DND-41 (cell line): ENCODE data around the gene GTPBP6.

ENCODE experiments used
- ATAC-seq: fragments of 200-7000 bp; cut with Tn5 transposase; 3 replicates; pipeline ENCODE4 v1.9.1; 2021; ENCODE audit warnings: low read depth; ENCODE audit not compliant: insufficient read depth
- DNase-seq: peaks from one replicate; pipeline ENCODE4 v3.0.0-alpha.2; 2020
- H2AFZ ChIP-seq: 2 replicates; pipeline ENCODE4 v1.6.0; 2012; ENCODE audit warnings: low read depth, low read length
- H3K27ac ChIP-seq: 2 replicates; pipeline ENCODE4 v1.5.1; 2012; ENCODE audit warnings: low read length, inconsistent platforms
- H3K27me3 ChIP-seq: fragments of 200-600 bp; sonication (generic); 2 replicates; pipeline ENCODE4 v1.6.0; 2012; ENCODE audit warnings: low read length, mild to moderate bottlenecking, inconsistent platforms; ENCODE audit not compliant: insufficient read depth, poor library complexity
- H3K36me3 ChIP-seq: 2 replicates; pipeline ENCODE4 v1.5.1; 2012; ENCODE audit warnings: low read length, inconsistent platforms; ENCODE audit not compliant: insufficient read depth
- H3K4me1 ChIP-seq: 2 replicates; pipeline ENCODE4 v1.5.1; 2012; ENCODE audit warnings: mild to moderate bottlenecking, low read length; ENCODE audit not compliant: insufficient read depth
- H3K4me2 ChIP-seq: 2 replicates; pipeline ENCODE4 v1.6.0; 2012; ENCODE audit warnings: mild to moderate bottlenecking, moderate library complexity, low read length, inconsistent platforms; ENCODE audit not compliant: insufficient read depth
- H3K4me3 ChIP-seq, 2 experiments: fragments of 200-600 bp in 1 of 2; shearing (Covaris generic) in 1 of 2; 2 replicates each; pipeline ENCODE4 v1.5.1; 2012 to 2016; ENCODE audit warnings: inconsistent platforms in 2 of 2, low read length in 2 of 2, mild to moderate bottlenecking in 2 of 2, low read depth in 1 of 2, moderate library complexity in 1 of 2
- H3K79me2 ChIP-seq: 2 replicates; pipeline ENCODE4 v1.6.0; 2012; ENCODE audit warnings: low read length, inconsistent platforms; ENCODE audit not compliant: insufficient read depth
- H3K9ac ChIP-seq: 2 replicates; pipeline ENCODE4 v1.6.0; 2012; ENCODE audit warnings: low read depth, mild to moderate bottlenecking, inconsistent platforms, low read length, moderate library complexity
- H3K9me3 ChIP-seq: 2 replicates; pipeline ENCODE4 v1.5.1; 2012; ENCODE audit warnings: low read length, moderate library complexity, mild to moderate bottlenecking, inconsistent platforms; ENCODE audit not compliant: insufficient read depth, severe bottlenecking
- H4K20me1 ChIP-seq: 2 replicates; pipeline ENCODE4 v1.6.0; 2012; ENCODE audit warnings: low read length; ENCODE audit not compliant: insufficient read depth
- CTCF ChIP-seq: IDR thresholded peaks from 2 replicates; pipeline ENCODE4 v1.5.1; 2012; ENCODE audit warnings: borderline replicate concordance, low read length, moderate library complexity, mild to moderate bottlenecking; ENCODE audit not compliant: poor library complexity, severe bottlenecking; ENCODE audit errors: extremely low read depth
- EZH2 ChIP-seq: IDR thresholded peaks from 3 replicates; pipeline ENCODE4 v1.6.1; 2012; ENCODE audit warnings: borderline replicate concordance, low read depth, mild to moderate bottlenecking, moderate library complexity, low read length, inconsistent platforms; ENCODE audit not compliant: severe bottlenecking

GTPBP6 gene

GRCh38 chrX:357693-358471 lies 39.3 kb upstream of the GTPBP6 start:
- ATAC-seq, result peak; percentile 93
- Histone ChIP-seq H3K79me2 (peaks cover 81% of the 10 kb centered on the region), H3K9ac (peak overlapping the region; percentile 62), H3K27me3 (no peaks in the 10 kb centered on the region), H3K4me3 (peak overlapping the region in 1 of 2 experiments; percentile 49; a peak in 2 of 4 replicates), H3K36me3 (peaks cover 73% of the 10 kb centered on the region), H3K4me1 (peaks cover 32% of the 10 kb centered on the region), H3K27ac (peak overlapping the region; percentile 93), H3K9me3 (peaks cover 20% of the 10 kb centered on the region), H3K4me2 (peak overlapping the region; percentile 63), H2AFZ (peak overlapping the region; percentile 65), H4K20me1 (no peaks in the 10 kb centered on the region)
- TF ChIP-seq CTCF (no peak), EZH2 (no peak)
- peak; percentile 70 for DNase-seq

GRCh38 chrX:357035-357692 lies 38.6 kb upstream of the GTPBP6 start:
- H3K27ac ChIP-seq, result peak overlapping the region; percentile 93
- H3K4me3 ChIP-seq, result peak overlapping the region in 1 of 2 experiments; percentile 49; a peak in 1 of 4 replicates
- H3K27me3 ChIP-seq, result no peaks in the 10 kb centered on the region
- H3K9me3 ChIP-seq, result peaks cover 16% of the 10 kb centered on the region
- H3K36me3 ChIP-seq, result peaks cover 74% of the 10 kb centered on the region
- peak overlapping the region; percentile 63 for H3K4me2 ChIP-seq
- H2AFZ ChIP-seq, result 0 out of 2 replicates have a peak overlapping the region, but pooled peaks have one; percentile 6
- TF ChIP-seq EZH2 (no peak), CTCF (no peak)
- peak; percentile 49 for DNase-seq
- H3K79me2 ChIP-seq, result peaks cover 81% of the 10 kb centered on the region
- peak overlapping the region; percentile 62 for H3K9ac ChIP-seq
- peak; percentile 63 for ATAC-seq
- H4K20me1 ChIP-seq, result 0 out of 2 replicates have a peak, but pooled peaks cover 3% of the 10 kb centered on the region
- peaks cover 32% of the 10 kb centered on the region for H3K4me1 ChIP-seq

GRCh38 chrX:356385-357034 lies 37.9 kb upstream of the GTPBP6 start:
- TF ChIP-seq EZH2 (no peak), CTCF (no peak)

More at GRCh38 chrX:356385-357034, 37.9 kb upstream of the GTPBP6 start:
- H3K36me3 ChIP-seq, result peaks cover 74% of the 10 kb centered on the region
- H3K9me3 ChIP-seq, result peaks cover 11% of the 10 kb centered on the region
- DNase-seq, result no peak
- ATAC-seq, result peak; percentile 28
- H4K20me1 ChIP-seq, result 0 out of 2 replicates have a peak, but pooled peaks cover 3% of the 10 kb centered on the region
- peaks cover 32% of the 10 kb centered on the region for H3K4me1 ChIP-seq
- peak overlapping the region; percentile 62 for H3K9ac ChIP-seq
- H2AFZ ChIP-seq, result no peak overlapping the region
- H3K27ac ChIP-seq, result peak overlapping the region; percentile 93
- peak overlapping the region in 1 of 2 experiments; percentile 20; a peak in 1 of 4 replicates for H3K4me3 ChIP-seq
- H3K4me2 ChIP-seq, result peak overlapping the region; percentile 63
- H3K27me3 ChIP-seq, result no peaks in the 10 kb centered on the region
- H3K79me2 ChIP-seq, result peaks cover 80% of the 10 kb centered on the region
